ENCODE data around the gene DOCK1. TPM values are rescaled to one million over a fixed set of nuclear protein-coding genes. Genes with fewer than 3 reads are reported as not detected.

Gene DOCK1
- polyA plus RNA-seq, 1 of the 3 experiments (the other 2 are of a cell fraction): 15.5 TPM

DNA sequence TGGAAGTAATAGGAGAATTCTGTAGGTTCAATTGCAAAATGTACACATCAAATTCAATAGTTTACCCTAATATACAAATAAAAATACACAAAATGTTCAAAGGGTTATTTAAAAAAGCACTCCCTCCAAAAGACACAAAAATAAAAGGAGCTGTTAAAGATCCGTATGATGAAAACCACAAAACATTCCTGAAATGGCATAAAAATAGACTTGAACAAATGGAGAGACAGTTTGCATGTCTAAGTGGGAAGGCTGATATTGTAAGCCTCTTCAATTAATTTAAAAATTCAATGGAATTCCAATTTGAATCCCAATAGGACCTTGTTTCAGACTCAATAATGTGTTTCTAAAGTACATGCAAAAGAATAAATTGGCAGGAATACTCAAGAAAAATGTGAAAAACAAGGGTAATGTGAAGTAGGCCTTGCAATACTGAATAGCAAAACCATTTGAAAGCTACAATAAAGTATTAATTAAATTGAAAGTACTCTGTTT, 329.1 kb downstream of the DOCK1 start:
- Histone ChIP-seq H2AFZ (ENCODE audit: low read depth) (no peak overlapping the region), H3K36me3 (replicated peaks in 1 of 2; ENCODE audit: control insufficient read depth in 1 of 2, insufficient read depth in 2 of 2, low read length in 1 of 2) (no peaks in the 10 kb centered on the region), H3F3A (replicated peaks; ENCODE audit: insufficient read depth) (no peaks in the 10 kb centered on the region), H3K27ac (ENCODE audit: low read depth in 2 of 2, low read length in 1 of 2) (no peak overlapping the region), H4K20me1 (ENCODE audit: insufficient read depth) (no peaks in the 10 kb centered on the region), H3K4me2 (no peak overlapping the region), H3K79me2 (ENCODE audit: insufficient read depth) (no peaks in the 10 kb centered on the region), H3K9me2 (no peaks in the 10 kb centered on the region), H3K9me3 (no peaks in the 10 kb centered on the region), H3K4me1 (ENCODE audit: control insufficient read depth in 1 of 2, insufficient read depth in 2 of 2, low read depth in 1 of 2, low read length in 1 of 2) (no peaks in the 10 kb centered on the region; a peak in 1 of 4 replicates), H3K4me3 (ENCODE audit: low read depth in 2 of 2, low read length in 1 of 2) (no peak overlapping the region), H3K27me3 (ENCODE audit: insufficient read depth) (no peaks in the 10 kb centered on the region), H3K9ac (no peak overlapping the region)
- no peak for DNase-seq
- 92% methylated on average over 1 of the region's 1 CpG for WGBS (ENCODE audit: low lambda C conversion rate)
- ChIA-PET POLR2A (no interaction called here), CTCF (no interaction called here)
- TF ChIP-seq TEAD4 (IDR thresholded peaks at IDR 0.05; ENCODE audit: borderline replicate concordance, insufficient read depth) (no peak), TAF1 (IDR thresholded peaks at IDR 0.05; ENCODE audit: borderline replicate concordance, low read depth, low read length) (no peak), FOSL2 (IDR thresholded peaks at IDR 0.05; ENCODE audit: borderline replicate concordance, low read depth) (no peak), RAD21 (IDR thresholded peaks at IDR 0.05; ENCODE audit: low read length) (no peak), NRF1 (IDR thresholded peaks at IDR 0.05; ENCODE audit: low read depth, low read length) (no peak), GATA2 (CRISPR knock-in tag; IDR thresholded peaks at IDR 0.05) (no peak)
- TF ChIP-seq, protein P1, sequence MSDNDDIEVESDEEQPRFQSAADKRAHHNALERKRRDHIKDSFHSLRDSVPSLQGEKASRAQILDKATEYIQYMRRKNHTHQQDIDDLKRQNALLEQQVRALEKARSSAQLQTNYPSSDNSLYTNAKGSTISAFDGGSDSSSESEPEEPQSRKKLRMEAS (IDR thresholded peaks at IDR 0.05; ENCODE audit: low read depth): no peak

DNA sequence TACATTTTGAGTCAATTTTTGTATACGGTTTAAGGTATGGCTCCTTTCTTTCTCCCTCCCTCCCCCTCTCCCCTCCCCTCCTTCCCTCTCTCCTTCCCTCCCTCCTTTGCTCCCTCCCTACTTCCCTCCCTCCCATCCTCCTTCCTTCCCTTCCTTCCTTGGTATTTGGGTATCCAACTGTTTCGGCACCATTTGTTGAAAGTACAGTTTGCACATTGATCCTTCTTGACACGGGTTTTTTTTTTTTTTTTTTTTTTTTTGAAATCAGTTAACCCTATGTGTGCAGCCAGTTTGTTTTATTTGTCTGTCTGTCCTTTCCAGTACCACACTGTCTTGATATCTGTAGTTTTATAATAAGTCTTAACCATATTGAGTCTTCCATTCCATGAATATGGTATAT, 331.0 kb downstream of the DOCK1 start:
- WGBS (ENCODE audit: low lambda C conversion rate): 69% methylated on average over 3 of the region's 3 CpGs
- H2AFZ ChIP-seq (ENCODE audit: low read depth): no peak overlapping the region
- CTCF ChIA-PET: no interaction called here

More for the DNA sequence above, 331.0 kb downstream of the DOCK1 start:
- Histone ChIP-seq H3K9ac (no peak overlapping the region), H3K9me2 (no peaks in the 10 kb centered on the region), H4K20me1 (ENCODE audit: insufficient read depth) (no peaks in the 10 kb centered on the region), H3F3A (replicated peaks; ENCODE audit: insufficient read depth) (peaks cover 9% of the 10 kb centered on the region), H3K4me1 (ENCODE audit: control insufficient read depth in 1 of 2, insufficient read depth in 2 of 2, low read depth in 1 of 2, low read length in 1 of 2) (no peaks in the 10 kb centered on the region; a peak in 1 of 4 replicates), H3K36me3 (replicated peaks in 1 of 2; ENCODE audit: control insufficient read depth in 1 of 2, insufficient read depth in 2 of 2, low read length in 1 of 2) (no peaks in the 10 kb centered on the region), H3K4me3 (ENCODE audit: low read depth in 2 of 2, low read length in 1 of 2) (no peak overlapping the region), H3K4me2 (no peak overlapping the region), H3K9me3 (no peaks in the 10 kb centered on the region), H3K27ac (ENCODE audit: low read depth in 2 of 2, low read length in 1 of 2) (no peak overlapping the region), H3K79me2 (ENCODE audit: insufficient read depth) (no peaks in the 10 kb centered on the region), H3K27me3 (ENCODE audit: insufficient read depth) (no peaks in the 10 kb centered on the region)
- POLR2A ChIA-PET: no interaction called here
- TF ChIP-seq, protein P2, sequence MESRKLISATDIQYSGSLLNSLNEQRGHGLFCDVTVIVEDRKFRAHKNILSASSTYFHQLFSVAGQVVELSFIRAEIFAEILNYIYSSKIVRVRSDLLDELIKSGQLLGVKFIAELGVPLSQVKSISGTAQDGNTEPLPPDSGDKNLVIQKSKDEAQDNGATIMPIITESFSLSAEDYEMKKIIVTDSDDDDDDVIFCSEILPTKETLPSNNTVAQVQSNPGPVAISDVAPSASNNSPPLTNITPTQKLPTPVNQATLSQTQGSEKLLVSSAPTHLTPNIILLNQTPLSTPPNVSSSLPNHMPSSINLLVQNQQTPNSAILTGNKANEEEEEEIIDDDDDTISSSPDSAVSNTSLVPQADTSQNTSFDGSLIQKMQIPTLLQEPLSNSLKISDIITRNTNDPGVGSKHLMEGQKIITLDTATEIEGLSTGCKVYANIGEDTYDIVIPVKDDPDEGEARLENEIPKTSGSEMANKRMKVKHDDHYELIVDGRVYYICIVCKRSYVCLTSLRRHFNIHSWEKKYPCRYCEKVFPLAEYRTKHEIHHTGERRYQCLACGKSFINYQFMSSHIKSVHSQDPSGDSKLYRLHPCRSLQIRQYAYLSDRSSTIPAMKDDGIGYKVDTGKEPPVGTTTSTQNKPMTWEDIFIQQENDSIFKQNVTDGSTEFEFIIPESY (IDR thresholded peaks at IDR 0.05; ENCODE audit: borderline replicate concordance, low read depth): no peak
- no peak for TF ChIP-seq ELF1 (IDR thresholded peaks at IDR 0.05)
- no peak for TF ChIP-seq MXI1 (IDR thresholded peaks at IDR 0.05; ENCODE audit: low read depth, low read length)
- no peak for TF ChIP-seq TCF12 (IDR thresholded peaks at IDR 0.05)
- TF ChIP-seq RAD21 (IDR thresholded peaks at IDR 0.05; ENCODE audit: low read length): no peak
- TF ChIP-seq EP300 (IDR thresholded peaks at IDR 0.05; ENCODE audit: borderline replicate concordance in 1 of 2, low read depth in 1 of 2, low read length in 1 of 2): no peak
- TF ChIP-seq NRF1 (IDR thresholded peaks at IDR 0.05; ENCODE audit: low read depth, low read length): no peak
- no peak for TF ChIP-seq POLR2AphosphoS5 (IDR thresholded peaks at IDR 0.05; ENCODE audit: low read depth, low read length)
- no peak for DNase-seq

Data from SK-N-SH (cell line).